Lung (tissue), 12 donors: ENCODE measurements around the gene GHRL. TPM values are rescaled to one million over a fixed set of nuclear protein-coding genes. Genes with fewer than 3 reads are reported as not detected.

Experiments used
- ATAC-seq: fragments of 200-7000 bp; cut with Tn5 transposase; one replicate; pipeline ENCODE4 v1.9.1; 2020; ENCODE audit warnings: moderate number of reproducible peaks; ENCODE audit not compliant: insufficient read depth, low FRiP score
- DNase-seq, 3 donors: peaks; one replicate each; pipeline ENCODE4 v3.0.0-alpha.2; 2013 to 2017
- H3K27ac ChIP-seq, 2 donors: one replicate each; pipeline ENCODE4 v1.5.1; 2013; ENCODE audit warnings: mild to moderate bottlenecking in 2 of 2, moderate library complexity in 2 of 2, control low read depth in 1 of 2, inconsistent platforms in 1 of 2, low read depth in 1 of 2, low read length in 1 of 2
- H3K27me3 ChIP-seq, 3 donors: one replicate each; pipeline ENCODE4 v1.5.1; 2013; ENCODE audit warnings: low read length in 2 of 3; ENCODE audit not compliant: control insufficient read depth in 3 of 3, insufficient read depth in 3 of 3
- H3K36me3 ChIP-seq, 4 donors: one replicate each; pipeline ENCODE4 v1.5.1; 2013; ENCODE audit warnings: low read length in 4 of 4, mild to moderate bottlenecking in 1 of 4, moderate library complexity in 1 of 4; ENCODE audit not compliant: control insufficient read depth in 4 of 4, insufficient read depth in 4 of 4
- H3K4me1 ChIP-seq, 5 donors: one replicate each; pipeline ENCODE4 v1.5.1; 2013; ENCODE audit warnings: low read length in 5 of 5, mild to moderate bottlenecking in 2 of 5, moderate library complexity in 1 of 5; ENCODE audit not compliant: control insufficient read depth in 5 of 5, insufficient read depth in 5 of 5
- H3K4me3 ChIP-seq: one replicate; pipeline ENCODE4 v1.5.1; 2013; ENCODE audit warnings: mild to moderate bottlenecking, control low read depth, moderate library complexity
- H3K9ac ChIP-seq, 2 donors: one replicate each; pipeline ENCODE4 v1.5.1; 2013; ENCODE audit warnings: low read length in 2 of 2, control low read depth in 1 of 2; ENCODE audit not compliant: insufficient read depth in 1 of 2
- H3K9me3 ChIP-seq, 4 donors: one replicate each; pipeline ENCODE4 v1.5.1; 2013; ENCODE audit warnings: low read length in 3 of 4, mild to moderate bottlenecking in 1 of 4, moderate library complexity in 1 of 4; ENCODE audit not compliant: control insufficient read depth in 4 of 4, insufficient read depth in 3 of 4
- WGBS, 2 donors: extraction: QIAGEN DNeasy Blood & Tissue Kit; methylation state at CpG; one replicate each; pipeline ENCODE4 v1.1.7; 2013; 5-methylcytosine and 5-hydroxymethylcytosine counted together
- polyA plus RNA-seq, 2 donors: library from polyadenylated mRNA; stranded (reverse); fragments of 200-250 nt; gene quantifications; one replicate each; pipeline ENCODE4 v1.2.1, GENCODE V29; 2013
- total RNA-seq, 2 donors: library from RNA; depleted of rRNA in 1 of 2; stranded (reverse); fragments of >200 nt in 1 of 2; gene quantifications; one replicate each; pipeline ENCODE4 v1.2.1, GENCODE V29; 2014 to 2021
- TF ChIP-seq, protein P1 (sequence below): IDR thresholded peaks from 2 replicates; pipeline ENCODE4 v1.5.1; 2012; ENCODE audit warnings: mild to moderate bottlenecking; ENCODE audit errors: control extremely low read depth, extremely low read depth
- donor health status: control.
- donor health status: control.
- donor health status: Bipolar disorder and iron deficiency.
- donor health status: healthy.
- donor health status: DM: yes; HTN: yes; CAD: no.

The GHRL gene
- total and polyA plus RNA-seq, 4 donors = 5.4 to 28.2 (median 10.7) TPM

DNA sequence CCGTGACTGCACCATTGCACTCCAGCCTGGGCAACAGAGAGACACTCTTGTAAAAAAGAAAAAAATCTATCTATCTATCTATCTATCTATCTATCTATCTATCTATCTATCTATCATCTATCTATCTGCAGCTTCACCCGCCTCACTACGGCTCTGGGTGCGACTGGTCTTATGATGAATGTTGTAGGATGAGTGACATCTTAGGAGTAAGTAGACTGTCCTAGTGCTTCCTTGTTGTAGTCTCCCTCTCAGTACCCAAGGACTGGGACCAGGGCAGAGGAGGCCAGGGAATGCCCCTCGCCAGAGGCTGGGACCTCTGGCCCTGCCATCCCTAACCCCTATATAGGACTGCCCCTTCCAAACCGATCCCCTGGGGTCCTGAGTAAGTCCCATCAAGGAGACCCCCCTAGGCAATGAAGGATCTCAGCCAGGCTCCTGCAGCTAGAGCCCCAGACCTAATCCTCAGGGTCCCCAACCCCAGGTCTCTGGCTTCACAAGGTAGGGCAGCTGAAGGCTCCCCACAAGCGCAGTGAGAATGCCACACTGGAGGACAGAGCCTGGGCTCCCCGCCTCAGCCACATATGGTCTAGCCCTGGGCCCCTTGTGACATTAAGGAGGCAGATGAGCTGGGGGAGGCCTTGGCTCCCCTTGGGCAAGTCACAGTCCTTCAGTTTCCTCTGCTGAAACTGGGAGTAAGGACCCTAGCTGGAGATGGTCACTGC, 29.0 kb upstream of the GHRL start:
- Histone ChIP-seq H3K27ac (no peak overlapping the region), H3K9ac (no peak overlapping the region), H3K4me1 (peaks cover 0 to 12% (median 3%) of the 10 kb centered on the region in 5 donors), H3K27me3 (peaks cover 0 to 9% (median 0%) of the 10 kb centered on the region in 3 donors), H3K4me3 (no peak overlapping the region), H3K36me3 (peaks cover 12 to 23% (median 16%) of the 10 kb centered on the region in 4 donors), H3K9me3 (no peaks in the 10 kb centered on the region)
- WGBS, 2 donors = 93 to 97% methylated on average over 8 of the region's 8 CpGs
- no peak for DNase-seq
- TF ChIP-seq, protein P1, sequence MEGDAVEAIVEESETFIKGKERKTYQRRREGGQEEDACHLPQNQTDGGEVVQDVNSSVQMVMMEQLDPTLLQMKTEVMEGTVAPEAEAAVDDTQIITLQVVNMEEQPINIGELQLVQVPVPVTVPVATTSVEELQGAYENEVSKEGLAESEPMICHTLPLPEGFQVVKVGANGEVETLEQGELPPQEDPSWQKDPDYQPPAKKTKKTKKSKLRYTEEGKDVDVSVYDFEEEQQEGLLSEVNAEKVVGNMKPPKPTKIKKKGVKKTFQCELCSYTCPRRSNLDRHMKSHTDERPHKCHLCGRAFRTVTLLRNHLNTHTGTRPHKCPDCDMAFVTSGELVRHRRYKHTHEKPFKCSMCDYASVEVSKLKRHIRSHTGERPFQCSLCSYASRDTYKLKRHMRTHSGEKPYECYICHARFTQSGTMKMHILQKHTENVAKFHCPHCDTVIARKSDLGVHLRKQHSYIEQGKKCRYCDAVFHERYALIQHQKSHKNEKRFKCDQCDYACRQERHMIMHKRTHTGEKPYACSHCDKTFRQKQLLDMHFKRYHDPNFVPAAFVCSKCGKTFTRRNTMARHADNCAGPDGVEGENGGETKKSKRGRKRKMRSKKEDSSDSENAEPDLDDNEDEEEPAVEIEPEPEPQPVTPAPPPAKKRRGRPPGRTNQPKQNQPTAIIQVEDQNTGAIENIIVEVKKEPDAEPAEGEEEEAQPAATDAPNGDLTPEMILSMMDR = no peak
- no peak for ATAC-seq

DNA sequence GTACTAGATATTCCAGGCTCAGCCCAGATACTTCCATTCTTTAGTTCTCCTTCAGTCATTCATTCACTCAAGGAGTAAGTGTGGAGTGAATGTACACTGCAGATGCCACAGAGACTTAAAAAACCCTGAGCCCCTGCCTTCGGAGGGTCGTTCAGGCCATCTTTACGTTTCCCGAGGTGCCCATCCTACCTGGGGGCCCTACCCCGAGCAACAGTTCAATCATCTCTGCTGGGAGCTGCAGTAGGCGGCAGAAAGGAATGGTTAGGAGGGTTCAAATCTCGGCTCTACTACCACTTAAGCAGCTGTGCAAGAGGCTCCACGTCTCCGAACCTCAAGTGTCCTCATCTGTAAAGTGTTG, 27.6 kb upstream of the GHRL start:
- WGBS, 2 donors = 0 to 1% methylated on average over 9 of the region's 9 CpGs
- ATAC-seq = no peak

DNA sequence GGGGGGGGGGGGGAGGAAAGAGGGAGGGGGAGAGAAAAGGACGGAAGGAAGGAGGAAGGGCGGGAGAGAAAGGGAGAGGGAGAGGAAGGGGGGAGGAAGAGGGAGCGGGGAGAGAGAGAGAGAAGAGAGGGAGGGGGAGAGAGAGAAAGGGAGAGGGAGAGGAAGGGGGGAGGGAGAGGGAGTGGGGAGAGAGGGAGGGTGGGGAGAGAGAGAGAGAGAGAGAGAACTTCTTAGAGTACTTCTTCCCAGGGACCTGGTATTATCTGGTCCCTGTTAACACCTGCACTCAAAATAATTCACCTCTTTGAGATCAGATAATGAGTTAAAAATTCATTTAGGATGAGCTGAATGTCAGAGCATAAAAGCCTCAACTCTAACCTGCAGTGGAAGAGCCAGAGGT, 27.1 kb upstream of the GHRL start:
- peak overlapping the region; percentile 89 to 100 for H3K9ac ChIP-seq
- H3K9me3 ChIP-seq = no peaks in the 10 kb centered on the region
- H3K4me3 ChIP-seq = peak overlapping the region; percentile 62
- no peak for DNase-seq
- H3K27me3 ChIP-seq = no peaks in the 10 kb centered on the region
- WGBS, 2 donors = 10 to 11% methylated on average over 3 of the region's 3 CpGs
- no peak overlapping the region for H3K27ac ChIP-seq
- TF ChIP-seq, protein P1 = no peak
- no peak for ATAC-seq
- H3K4me1 ChIP-seq = peaks cover 0 to 12% (median 3%) of the 10 kb centered on the region in 5 donors
- peaks cover 17 to 34% (median 23%) of the 10 kb centered on the region in 4 donors for H3K36me3 ChIP-seq

More for the DNA sequence above, 27.6 kb upstream of the GHRL start:
- peak overlapping the region; percentile 62 for H3K4me3 ChIP-seq
- H3K4me1 ChIP-seq = peaks cover 0 to 12% (median 3%) of the 10 kb centered on the region in 5 donors
- peaks cover 14 to 34% (median 20%) of the 10 kb centered on the region in 4 donors for H3K36me3 ChIP-seq
- H3K9ac ChIP-seq = peak overlapping the region; percentile 89 to 100
- no peaks in the 10 kb centered on the region for H3K27me3 ChIP-seq
- H3K27ac ChIP-seq = peak overlapping the region; percentile 80 to 90
- H3K9me3 ChIP-seq = no peaks in the 10 kb centered on the region
- DNase-seq = no peak
- TF ChIP-seq, protein P1 = no peak
